HG03354 (cell line): ENCODE results near the gene TPSG1.
"Not testable (repeated sequence)": the region's sequence is repeated elsewhere in the genome, so short reads cannot be mapped to it uniquely, and the experiment has no call there.

Experiments
- ATAC-seq: cut with Tn5 transposase; IDR thresholded peaks from one replicate; pipeline ENCODE4 v1.9.1; 2021; ENCODE audit warnings: mild to moderate bottlenecking; ENCODE audit not compliant: unreplicated experiment, poor library complexity, severe bottlenecking

Gene TPSG1

DNA sequence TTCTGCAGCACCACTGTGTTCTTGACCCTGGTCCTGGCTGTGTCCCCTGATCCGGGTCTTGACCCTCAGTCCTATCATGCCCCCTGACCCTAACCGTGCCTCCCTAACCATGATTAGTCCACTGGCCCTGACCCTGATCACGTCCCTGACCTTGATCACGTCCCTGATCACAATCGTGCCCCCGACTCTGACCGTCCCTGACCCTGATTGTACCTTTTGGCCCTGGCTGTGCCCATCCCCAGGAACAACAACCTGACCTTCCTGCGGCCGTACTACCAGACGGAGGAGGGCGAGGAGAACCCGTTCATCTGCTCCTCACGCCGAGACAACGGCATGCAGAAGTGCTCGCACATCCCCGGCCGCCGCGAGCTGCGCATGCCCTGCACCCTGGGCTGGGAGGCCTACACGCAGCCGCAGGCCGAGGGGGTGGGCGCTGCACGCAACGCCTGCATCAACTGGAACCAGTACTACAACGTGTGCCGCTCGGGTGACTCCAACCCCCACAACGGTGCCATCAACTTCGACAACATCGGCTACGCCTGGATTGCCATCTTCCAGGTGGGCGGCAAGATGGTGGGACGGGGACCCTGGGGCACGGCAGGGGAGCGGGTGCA, 24.9 kb downstream of the TPSG1 start:
- ATAC-seq: no peak

DNA sequence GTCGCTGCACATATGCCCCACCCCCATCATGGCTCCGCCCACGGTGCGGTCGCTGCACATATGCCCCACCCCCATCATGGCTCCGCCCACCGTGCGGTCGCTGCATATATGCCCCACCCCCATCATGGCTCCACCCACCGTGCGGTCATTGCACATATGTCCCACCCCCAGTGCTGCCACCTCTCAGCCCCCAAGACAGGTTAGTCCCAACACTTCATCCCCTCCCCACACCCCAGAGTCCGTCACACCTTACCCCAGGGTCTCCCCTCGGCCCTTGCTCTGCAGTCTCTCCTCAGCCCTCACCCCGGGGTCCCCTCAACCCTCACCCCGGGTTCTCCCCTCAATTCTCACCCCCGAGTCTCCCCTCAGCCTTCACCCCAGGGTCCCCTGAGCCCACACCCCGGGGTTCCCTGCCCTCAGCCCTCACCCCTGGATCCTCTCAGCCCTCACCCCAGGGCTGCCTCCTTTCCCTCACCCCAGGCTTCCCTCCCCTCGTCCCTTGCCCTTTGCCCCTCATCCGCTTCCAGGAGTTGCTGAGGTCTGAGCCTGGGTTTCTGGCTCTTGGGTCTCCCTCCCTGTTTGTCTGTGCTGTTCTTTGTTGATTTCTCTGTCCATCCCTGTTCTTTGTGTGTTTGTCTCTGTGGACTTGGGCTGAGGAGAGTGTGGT, 25.6 kb downstream of the TPSG1 start:
- ATAC-seq: no peak

DNA sequence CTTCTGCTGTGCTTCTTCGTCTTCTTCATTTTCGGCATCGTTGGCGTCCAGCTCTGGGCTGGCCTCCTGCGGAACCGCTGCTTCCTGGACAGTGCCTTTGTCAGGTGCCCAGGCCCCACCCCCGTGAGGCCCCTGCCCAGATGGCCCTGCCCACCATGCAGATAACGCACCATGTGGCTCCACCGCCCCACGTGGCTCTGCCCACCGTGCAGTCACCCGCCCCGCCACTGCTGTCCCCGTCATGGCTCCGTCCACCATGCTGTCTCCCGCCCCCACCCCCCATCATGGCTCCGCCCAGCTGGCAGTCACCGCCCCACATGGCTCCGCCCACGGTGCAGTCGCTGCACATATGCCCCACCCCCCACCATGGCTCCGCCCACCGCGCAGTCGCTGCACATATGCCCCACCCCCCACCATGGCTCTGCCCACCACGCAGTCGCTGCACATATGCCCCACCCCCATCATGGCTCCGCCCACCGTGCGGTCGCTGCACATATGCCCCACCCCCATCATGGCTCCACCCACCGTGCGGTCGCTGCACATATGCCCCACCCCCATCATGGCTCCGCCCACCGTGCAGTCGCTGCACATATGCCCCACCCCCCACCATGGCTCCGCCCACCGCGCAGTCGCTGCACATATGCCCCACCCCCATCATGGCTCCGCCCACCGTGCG, 26.3 kb downstream of the TPSG1 start:
- ATAC-seq: not testable (repeated sequence)

DNA sequence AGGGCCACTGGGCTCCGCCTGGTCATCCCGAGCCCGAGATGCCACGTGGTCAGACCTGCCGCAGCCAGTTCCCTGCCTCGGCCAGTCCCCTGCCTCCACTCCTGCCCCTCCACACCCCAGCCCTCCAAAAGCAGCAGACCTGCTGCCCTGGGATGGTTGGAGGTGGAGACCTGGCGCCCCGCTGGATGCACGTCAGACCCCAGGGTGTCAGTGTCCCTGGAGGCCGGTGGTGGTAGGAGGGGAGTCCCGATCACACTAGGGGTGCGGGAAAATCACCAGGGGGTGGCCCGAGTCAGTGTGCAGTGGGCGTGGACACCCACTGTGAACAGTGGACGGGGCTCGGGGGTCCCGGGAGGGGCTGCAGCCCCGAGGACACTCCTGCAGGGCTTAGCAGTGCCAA, 26.9 kb downstream of the TPSG1 start:
- no peak for ATAC-seq

DNA sequence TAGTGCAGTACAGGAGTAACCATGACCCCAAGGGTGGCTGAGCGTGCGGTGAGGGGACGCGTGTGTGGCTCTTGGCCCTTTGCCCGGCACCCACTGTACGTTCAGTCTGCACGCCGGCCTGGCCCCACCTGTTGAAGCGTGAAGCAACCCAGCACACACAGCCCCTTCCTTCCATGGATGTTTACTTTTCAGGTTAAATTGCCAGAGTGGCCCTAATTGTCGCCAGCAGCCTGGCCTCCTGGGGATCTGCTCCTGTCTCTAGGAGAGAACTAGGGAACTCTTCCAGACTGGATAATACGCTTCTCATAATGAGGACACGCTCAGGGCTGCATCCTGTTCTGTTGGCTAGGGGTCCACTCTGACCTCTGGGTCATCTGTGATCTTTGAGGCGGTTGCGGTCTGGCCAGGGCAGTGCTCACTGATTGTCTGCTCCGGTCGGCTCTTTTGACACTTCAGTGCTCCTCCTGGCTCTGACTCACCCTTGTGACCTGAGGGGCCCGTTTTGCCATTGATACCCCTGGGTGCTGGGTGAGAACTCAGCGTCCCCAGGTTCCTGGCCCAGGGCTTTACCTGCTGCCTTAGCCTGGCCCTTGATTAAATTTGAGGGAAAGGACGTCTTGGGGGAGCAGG, 27.7 kb downstream of the TPSG1 start:
- ATAC-seq: no peak

DNA sequence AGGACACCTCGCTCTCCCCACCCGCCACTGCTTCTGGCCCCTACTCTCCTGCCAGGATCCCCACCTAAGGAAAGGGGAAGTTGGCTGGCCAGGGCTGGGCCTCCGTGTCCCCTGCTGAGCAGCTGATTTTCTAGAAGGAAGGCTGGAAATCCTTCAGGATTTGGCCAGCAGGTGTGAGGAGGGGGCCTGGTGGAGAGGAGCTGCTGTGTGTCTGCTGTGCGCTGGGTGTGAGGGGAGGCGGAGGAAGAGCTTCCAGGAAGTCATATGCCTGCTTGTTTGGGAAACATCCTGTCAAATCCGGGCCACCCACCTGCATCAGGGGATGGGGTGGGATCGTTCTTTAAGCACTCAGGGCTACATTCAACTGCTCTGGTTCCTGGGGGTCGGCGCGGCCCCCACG, 28.6 kb downstream of the TPSG1 start:
- ATAC-seq: no peak

DNA sequence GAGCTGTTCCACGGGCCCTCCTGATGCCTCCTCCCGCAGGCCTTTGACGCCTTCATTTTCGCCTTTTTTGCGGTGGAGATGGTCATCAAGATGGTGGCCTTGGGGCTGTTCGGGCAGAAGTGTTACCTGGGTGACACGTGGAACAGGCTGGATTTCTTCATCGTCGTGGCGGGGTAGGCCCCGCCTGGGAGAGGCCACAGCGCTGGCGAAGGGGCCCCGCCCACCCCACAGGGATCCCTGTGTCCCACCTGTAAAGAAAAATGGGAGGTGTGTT, 29.7 kb downstream of the TPSG1 start:
- ATAC-seq: no peak

DNA sequence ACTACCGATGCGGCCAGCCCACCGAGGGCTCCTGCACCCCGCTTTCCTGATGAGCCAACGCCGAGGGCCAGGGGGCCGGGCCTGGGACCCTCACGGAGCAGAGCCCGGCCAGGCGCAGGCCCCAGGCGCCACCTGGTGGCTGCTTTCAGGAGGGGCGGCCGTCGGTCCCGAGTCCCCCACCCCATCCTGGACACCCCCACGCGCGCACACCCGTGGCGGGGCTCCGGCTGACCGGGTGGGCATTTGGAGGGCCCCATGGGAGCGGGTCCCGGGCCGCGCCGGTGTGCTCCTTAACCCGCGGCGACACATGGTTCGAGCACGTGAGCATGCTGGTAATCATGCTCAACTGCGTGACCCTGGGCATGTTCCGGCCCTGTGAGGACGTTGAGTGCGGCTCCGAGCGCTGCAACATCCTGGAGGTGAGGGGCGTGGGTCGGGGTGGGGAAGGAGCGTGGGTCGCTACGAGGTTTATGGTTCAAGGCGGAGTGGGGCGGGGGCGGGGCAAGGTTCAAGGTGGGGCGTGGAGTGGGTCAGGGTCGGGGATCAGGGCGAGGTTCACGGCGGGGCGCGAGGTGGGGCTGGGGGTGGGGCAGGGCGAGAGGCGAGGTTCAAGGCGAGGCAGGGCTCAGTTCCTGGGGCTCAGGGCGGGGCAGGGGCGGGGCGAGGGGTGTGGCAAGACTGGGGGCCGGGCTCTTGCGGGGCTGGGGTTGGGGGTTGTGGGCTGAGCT, 30.2 kb downstream of the TPSG1 start:
- no peak for ATAC-seq

DNA sequence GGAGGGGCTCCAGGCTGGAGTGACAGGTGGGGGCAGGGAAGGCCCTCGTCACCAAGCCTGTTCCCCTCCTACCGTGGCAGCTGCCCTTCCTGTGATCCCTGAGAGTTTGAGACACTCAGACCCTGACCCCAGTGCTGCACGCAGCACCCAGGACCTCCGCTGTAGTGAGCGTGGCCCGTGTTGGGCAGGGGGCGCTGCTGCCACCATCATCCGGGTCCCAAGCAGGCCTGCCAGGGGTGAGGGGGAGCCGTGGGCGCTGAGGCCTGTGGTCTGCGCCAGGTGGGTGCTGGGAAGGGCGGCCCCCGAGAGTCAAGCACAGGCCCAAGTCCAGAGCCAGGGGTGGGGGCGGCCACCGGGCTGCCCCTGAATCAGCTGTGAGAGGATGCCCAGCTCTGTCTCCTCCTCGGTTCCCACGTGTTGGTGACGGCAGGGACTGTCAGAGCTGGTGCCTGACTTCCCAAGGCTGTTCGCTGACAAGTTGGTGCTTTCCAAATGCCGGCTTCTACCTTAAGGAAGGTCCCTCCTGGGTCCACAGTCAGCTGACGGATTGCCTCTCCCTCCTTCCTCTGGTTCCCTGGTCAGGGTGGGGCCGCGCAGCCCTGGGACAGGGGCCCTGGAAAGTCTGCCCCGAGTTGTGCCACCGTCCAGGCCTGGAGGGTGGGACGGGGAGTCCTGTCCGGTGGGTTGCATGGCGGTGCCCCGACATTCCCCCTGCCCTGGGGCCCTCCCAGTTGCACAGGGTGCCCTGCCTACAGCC, 31.1 kb downstream of the TPSG1 start:
- no peak for ATAC-seq

DNA sequence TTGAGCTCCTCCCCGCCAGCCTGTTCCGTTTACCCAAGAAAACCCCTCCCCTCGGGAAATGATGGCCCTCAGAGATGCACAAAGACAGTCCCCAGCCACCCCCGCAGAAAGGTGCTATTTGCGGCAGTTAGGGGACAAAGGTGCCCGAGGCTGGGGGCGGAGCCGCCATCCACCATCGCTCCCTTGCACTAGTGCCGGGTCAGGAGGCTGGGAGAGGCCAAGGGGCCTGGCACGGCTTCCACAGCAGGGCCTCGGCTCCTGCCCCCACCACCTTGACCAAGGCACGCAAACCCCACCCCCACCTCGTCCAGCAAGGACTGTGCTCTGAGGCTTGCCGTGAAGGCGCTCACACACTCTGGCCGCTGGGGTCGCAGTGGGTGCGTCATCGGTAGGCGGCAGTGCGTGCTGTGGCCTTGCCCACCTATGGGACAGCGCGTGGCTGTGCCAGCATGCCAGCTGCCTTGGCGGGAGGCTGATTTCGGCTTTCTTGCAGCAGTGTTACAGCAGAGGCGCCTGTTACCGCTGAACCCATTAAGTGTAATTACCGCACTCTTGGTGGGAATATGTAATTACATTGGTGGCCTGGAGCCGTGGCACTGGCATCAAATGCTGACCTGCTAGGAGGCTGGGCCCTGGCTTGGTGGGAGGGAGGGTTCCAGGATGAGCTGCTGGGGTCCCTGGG, 31.8 kb downstream of the TPSG1 start:
- ATAC-seq: no peak

DNA sequence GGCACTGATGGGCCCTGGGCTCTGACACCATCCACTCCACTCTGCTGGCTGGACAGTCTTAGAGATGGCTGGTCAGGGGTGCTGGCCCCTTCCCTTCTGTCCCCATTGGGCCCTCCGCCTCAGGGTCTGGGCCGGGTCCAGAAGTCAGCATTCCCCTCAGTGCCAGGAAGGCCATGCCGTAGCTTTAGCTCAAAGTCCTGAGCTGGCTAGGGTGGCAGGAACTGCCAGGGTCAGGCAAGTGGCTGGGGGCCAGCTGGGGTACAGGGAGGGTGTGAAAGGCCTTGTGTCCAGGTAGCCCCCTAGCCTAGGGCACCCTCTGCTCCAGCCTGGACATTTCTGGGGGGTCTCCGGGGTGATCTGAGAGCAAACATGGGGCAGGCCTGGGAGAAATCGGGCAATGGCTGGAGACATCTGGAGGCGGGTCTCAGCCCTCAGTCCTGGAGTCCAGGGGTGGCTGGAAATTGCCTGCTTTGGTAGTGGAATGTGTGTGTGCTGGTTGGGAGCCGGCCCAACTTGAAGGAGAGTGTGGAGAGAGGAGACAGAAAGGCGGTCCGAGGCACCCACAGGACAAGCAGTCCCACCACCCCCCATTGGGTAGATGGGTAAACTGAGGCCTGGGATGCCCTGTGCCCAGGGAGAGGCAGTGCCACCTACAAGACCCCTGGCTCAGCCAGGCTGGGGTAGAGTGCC, 32.5 kb downstream of the TPSG1 start:
- ATAC-seq: no peak

DNA sequence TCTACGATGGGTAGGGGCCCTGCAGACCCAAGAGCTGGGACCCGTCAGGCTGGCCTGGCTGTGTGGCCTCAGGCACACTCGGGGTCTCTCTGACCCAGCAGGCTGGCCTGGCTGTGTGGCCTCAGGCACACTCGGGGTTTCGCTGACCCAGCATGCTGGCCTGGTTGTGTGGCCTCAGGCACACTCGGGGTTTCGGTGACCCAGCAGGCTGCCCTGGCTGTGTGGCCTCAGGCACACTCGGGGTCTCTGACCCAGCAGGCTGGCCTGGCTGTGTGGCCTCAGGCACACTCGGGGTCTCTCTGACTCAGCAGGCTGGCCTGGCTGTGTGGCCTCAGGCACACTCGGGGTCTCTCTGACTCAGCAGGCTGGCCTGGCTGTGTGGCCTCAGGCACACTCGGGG, 34.3 kb downstream of the TPSG1 start:
- not testable (repeated sequence) for ATAC-seq

DNA sequence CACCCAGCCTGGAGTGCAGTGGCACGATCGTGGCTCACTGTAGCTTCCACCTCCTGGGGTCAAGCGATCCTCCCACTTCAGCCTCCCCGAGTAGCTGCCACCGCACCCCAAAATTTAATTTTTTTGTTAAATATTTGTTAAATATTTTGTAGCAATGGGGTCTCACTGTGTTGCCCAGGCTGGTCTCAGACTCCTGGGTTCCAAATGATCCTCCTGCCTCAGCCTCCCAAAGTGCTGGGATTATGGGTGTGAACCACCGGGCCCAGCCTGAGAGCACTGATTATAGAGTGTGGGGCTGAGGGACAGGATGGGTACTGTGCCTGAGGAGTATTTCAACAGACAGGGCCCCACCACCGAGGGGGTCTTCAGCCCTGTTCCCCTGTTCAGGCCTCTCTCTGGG, 35.6 kb downstream of the TPSG1 start:
- ATAC-seq: no peak

DNA sequence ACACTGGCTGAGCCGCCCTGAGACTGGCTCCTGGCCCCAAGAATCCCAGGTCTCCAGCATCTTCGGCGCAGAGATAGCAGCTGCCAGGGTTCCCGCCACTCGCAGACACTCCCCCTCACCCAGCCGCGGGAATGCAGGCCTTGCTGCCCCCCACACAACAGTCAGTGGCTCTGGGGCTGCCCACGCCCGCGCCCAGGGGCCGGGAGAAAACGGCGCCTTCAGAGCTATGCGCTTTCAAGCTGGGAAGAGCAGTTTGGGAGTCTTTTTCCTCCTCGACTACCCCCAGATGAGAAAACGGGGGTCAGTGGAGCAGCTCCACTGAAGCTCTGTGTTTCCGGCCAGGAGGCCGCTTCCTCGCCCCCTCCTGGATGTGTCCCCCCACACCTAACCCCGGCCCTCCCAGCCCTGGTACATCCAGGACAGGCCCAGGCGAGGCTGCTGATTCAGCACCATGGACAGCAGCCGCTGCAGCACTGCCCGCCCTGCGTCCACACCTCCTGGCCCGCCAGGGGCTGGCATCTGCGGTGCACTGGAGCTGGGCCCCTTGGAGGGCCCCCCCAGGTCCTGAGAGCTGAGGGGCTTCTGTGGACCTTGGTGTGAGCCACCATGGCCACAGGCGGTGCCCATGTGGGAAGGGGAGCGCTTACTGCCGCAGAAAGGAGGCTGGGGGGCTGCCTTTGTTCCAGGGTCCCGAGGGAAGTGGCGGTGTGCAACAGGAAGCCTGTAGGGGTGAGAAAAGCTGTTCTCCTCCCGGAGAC, 36.5 kb downstream of the TPSG1 start:
- ATAC-seq: no peak

DNA sequence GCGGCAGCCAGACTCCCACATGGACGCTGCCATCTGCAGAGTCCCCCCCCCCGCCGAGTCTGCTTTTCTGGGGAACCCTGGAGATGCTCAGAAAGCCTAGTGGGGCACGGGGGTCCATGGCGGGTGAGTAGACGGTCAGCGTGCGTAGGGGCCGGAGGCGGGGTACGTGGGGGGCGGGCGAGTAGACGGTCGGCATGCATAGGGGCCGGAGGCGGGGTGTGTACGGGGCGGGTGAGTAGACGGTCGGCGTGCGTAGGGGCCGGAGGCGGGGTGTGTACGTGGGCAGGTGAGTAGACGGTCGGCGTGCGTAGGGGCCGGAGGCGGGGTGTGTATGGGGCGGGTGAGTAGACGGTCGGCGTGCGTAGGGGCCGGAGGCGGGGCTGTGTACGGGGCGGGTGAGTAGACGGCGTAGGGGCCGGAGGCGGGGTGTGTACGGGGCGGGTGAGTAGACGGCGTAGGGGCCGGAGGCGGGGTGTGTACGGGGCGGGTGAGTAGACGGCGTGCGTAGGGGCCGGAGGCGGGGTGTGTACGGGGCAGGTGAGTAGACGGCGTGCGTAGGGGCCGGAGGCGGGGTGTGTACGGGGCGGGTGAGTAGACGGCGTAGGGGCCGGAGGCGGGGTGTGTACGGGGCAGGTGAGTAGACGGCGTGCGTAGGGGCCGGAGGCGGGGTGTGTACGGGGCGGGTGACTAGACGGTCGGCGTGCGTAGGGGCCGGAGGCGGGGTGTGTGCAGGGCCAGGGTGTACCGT, 39.4 kb downstream of the TPSG1 start:
- not testable (repeated sequence) for ATAC-seq

DNA sequence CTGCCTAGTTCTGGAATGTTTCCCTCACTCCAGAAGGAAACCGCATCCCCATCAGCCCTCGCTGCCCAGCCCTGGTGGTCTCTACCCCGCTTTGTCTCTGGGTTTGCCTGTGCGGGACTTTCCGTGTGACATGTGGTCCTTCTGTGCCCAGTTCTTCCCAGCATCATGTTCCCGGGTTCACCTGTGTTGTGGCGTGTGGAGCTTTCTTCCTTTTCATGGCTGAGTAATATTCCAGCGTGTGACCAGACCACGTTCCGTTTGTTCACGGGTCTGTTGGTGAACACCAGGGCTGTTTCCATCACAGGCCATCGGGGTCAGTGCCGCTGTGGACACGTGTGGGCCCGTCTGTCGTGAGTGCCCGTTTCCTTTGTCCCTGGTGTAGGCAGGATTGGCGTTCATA, 40.1 kb downstream of the TPSG1 start:
- no peak for ATAC-seq

DNA sequence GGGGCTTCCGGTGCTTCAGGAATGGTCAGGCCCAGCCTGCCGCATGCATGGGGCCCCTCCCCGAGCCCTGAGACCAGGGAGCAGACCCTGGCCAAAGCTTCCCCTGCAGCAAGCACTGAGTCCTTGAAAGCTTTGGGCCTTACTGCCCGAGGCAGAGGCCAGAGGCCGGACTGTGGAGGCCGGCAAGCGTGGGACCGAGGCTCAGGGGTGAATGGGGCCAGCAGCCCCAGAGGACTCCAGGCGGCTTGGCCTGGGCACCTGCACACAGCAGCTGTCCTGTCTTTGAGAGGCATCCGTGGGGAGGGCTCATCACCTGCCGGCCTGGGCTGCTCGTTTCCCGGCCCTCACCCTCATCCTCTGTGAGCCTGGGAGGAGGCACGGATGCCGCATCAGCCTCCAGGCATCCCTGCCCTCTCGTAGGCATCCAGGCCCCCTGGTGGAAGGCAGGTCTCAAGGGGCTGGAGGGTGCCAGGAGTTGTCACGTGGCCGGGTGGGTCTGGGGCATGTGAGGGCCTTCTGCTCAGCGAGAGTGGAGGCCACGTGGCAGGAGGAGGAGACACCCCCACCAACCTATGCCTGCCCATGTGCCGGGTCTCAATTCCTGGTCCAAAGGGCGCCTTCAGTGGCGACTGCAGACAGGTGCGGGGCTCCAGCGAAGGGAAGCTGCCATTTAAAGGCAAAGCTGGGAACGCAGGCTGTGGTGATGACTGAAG, 40.8 kb downstream of the TPSG1 start:
- ATAC-seq: no peak
